HepG2 (cell line): Measurements from ENCODE around the gene TBC1D4. TPM values are rescaled to one million over a fixed set of nuclear protein-coding genes. Genes with fewer than 3 reads are reported as not detected.

Experiments
- ADNP ChIP-seq: sonication (generic); formaldehyde crosslinking; IDR thresholded peaks from 2 replicates; pipeline ENCODE4 v1.4.0; 2020; ENCODE audit warnings: missing genetic modification reagents
- CSRNP2 ChIP-seq: sonication (generic); formaldehyde crosslinking; conservative IDR thresholded peaks from 2 replicates; pipeline ENCODE4 v1.8.0; 2022; ENCODE audit warnings: low read depth, missing genetic modification reagents
- ELK4 ChIP-seq: sonication (generic); formaldehyde crosslinking; IDR thresholded peaks from 2 replicates; pipeline ENCODE4 v1.9.0; 2021; ENCODE audit warnings: missing genetic modification reagents, borderline replicate concordance
- ERF ChIP-seq: IDR thresholded peaks from 2 replicates; pipeline ENCODE4 v1.6.1; 2018; ENCODE audit warnings: missing biosample characterization, missing genetic modification reagents
- ETS1 ChIP-seq: sonication (generic); formaldehyde crosslinking; IDR thresholded peaks from 2 replicates; pipeline ENCODE4 v1.4.0; 2020; ENCODE audit warnings: missing genetic modification reagents
- KDM5A ChIP-seq: fragments of 200-600 bp; sonication (generic); IDR thresholded peaks from 2 replicates; pipeline ENCODE4 v1.7.0; 2018; ENCODE audit warnings: antibody characterized with exemption, mild to moderate bottlenecking, low read length, borderline replicate concordance
- MAF1 ChIP-seq: sonication (generic); formaldehyde crosslinking; IDR thresholded peaks from 2 replicates; pipeline ENCODE4 v1.5.0; 2020; ENCODE audit warnings: missing genetic modification reagents, borderline replicate concordance
- MAFF ChIP-seq: IDR thresholded peaks from 2 replicates; pipeline ENCODE4 v1.6.1; 2011; ENCODE audit warnings: low read depth, low read length, improper control_type of control experiment
- MED13 ChIP-seq: sonication (generic); formaldehyde crosslinking; IDR thresholded peaks from 2 replicates; pipeline ENCODE4 v1.5.0; 2020; ENCODE audit warnings: missing genetic modification reagents
- NFYB ChIP-seq: sonication (generic); formaldehyde crosslinking; IDR thresholded peaks from 2 replicates; pipeline ENCODE4 v1.4.0; 2020; ENCODE audit warnings: missing genetic modification reagents
- NPAS2 ChIP-seq: sonication (generic); formaldehyde crosslinking; IDR thresholded peaks from 2 replicates; pipeline ENCODE4 v1.8.0; 2022; ENCODE audit warnings: mild to moderate bottlenecking, missing genetic modification reagents, borderline replicate concordance
- TCF7 ChIP-seq: sonication (generic); IDR thresholded peaks from 2 replicates; pipeline ENCODE4 v1.6.1; 2016; ENCODE audit warnings: antibody characterized with exemption, low read depth
- THAP7 ChIP-seq: sonication (generic); formaldehyde crosslinking; IDR thresholded peaks from 2 replicates; pipeline ENCODE4 v1.8.1; 2023; ENCODE audit warnings: mild to moderate bottlenecking, missing genetic modification reagents
- THRA ChIP-seq: sonication (generic); formaldehyde crosslinking; IDR thresholded peaks from 2 replicates; pipeline ENCODE4 v1.4.0; 2020; ENCODE audit warnings: missing genetic modification reagents, borderline replicate concordance
- ZNF367 ChIP-seq: sonication (generic); formaldehyde crosslinking; IDR thresholded peaks from 2 replicates; pipeline ENCODE4 v1.4.0; 2020; ENCODE audit warnings: missing genetic modification reagents, borderline replicate concordance
- ZNF451 ChIP-seq: sonication (generic); formaldehyde crosslinking; IDR thresholded peaks from 2 replicates; pipeline ENCODE4 v1.5.0; 2020; ENCODE audit warnings: mild to moderate bottlenecking, missing genetic modification reagents
- ZNF589 ChIP-seq: sonication (generic); formaldehyde crosslinking; conservative IDR thresholded peaks from 2 replicates; pipeline ENCODE4 v1.8.0; 2022; ENCODE audit warnings: mild to moderate bottlenecking, moderate library complexity, missing genetic modification reagents
- ZNF800 ChIP-seq: sonication (generic); formaldehyde crosslinking; IDR thresholded peaks from 2 replicates; pipeline ENCODE4 v1.4.0; 2020; ENCODE audit warnings: missing genetic modification reagents
- ZUFSP ChIP-seq: sonication (generic); formaldehyde crosslinking; IDR thresholded peaks from 2 replicates; pipeline ENCODE4 v1.9.0; 2021; ENCODE audit warnings: missing genetic modification reagents, mild to moderate bottlenecking, borderline replicate concordance
- polyA plus RNA-seq, 8 experiments: library from polyadenylated mRNA; depleted of rRNA in 3 of 8; stranded (reverse) in 7 of 8; unstranded in 1 of 8; fragments of >200 nt; fragmentation: Illumina TruSeq in 4 of 8; extraction: Trizol in 4 of 8; gene quantifications; 2 replicates each; pipeline versions ENCODE4 v1.2.1 to v1.2.3, GENCODE V29; 2011 to 2016; ENCODE audit warnings: low read depth in 4 of 8, missing spikeins in 1 of 8, mixed read lengths in 1 of 8; ENCODE audit not compliant: insufficient read depth in 1 of 8
- total RNA-seq, 5 experiments: library from RNA; depleted of rRNA; stranded (reverse); fragments of >200 nt; fragmentation: Illumina TruSeq; extraction: Trizol; gene quantifications; 2 replicates each; pipeline ENCODE4 v1.2.3, GENCODE V29; 2016; ENCODE audit warnings: low read depth in 1 of 5

Gene TBC1D4
- total and polyA plus RNA-seq, 2 of the 13 experiments (the other 11 are each of a cell fraction or from before 2014, with no cell fraction given): 35.9 to 64.4 TPM

- no peak for TF ChIP-seq NFYB (CRISPR knock-in tag)
- no peak for TF ChIP-seq ADNP (CRISPR knock-in tag)
- TF ChIP-seq MAF1 (CRISPR knock-in tag): no peak
- no peak for TF ChIP-seq MED13 (CRISPR knock-in tag)
- TF ChIP-seq MAFF: peak; percentile 65
- no peak for TF ChIP-seq ZUFSP (CRISPR knock-in tag)
- TF ChIP-seq KDM5A: no peak
- no peak for TF ChIP-seq THAP7
- TF ChIP-seq CSRNP2 (CRISPR knock-in tag): no peak
- no peak for TF ChIP-seq ETS1 (CRISPR knock-in tag)
- no peak for TF ChIP-seq ZNF367
- no peak for TF ChIP-seq ELK4 (CRISPR knock-in tag)
- TF ChIP-seq NPAS2: no peak
- no peak for TF ChIP-seq ZNF800 (CRISPR knock-in tag)
- TF ChIP-seq THRA (CRISPR knock-in tag): no peak
- no peak for TF ChIP-seq TCF7
- no peak for TF ChIP-seq ZNF589 (CRISPR knock-in tag)
- no peak for TF ChIP-seq ERF (CRISPR knock-in tag)
- TF ChIP-seq ZNF451 (CRISPR knock-in tag): no peak
Measured at GRCh38 chr13:75485286-75486062, 3.5 kb upstream of the TBC1D4 start (continued).
